ENCODE measurements around the gene CCDC3.

Gene CCDC3

DNA sequence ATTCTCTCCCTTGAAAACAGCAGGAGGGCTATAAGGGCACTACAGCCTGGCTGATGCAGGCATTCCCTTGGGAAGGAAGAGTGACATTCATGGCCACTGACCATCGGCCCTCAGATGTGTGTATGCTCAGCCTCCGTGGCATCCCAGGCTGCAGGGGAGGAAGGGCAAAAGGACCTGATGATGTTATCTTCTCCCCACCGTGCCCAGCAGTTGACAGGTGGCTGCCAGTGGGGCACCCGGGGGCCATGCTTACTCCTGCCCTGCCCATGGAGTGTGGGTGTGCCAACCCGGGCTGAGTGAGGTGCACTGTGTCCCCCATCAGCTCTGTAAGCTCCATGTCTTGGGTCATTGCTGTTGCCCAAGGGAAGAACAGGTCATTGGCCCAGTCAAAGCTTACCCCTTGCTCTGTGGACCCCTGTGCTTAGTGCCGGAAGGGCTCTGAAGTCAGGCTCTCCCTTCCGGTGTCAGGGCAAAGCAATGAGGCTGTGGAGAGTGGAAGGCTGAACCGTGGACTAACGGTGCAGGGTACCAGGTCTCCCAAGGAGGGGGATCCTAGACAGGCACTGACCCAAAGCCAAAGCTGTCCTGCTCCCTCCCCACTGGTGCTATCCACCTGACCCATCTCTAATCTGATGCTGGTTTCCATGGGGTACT is 92.2 kb downstream of the CCDC3 start:
- TF ChIP-seq, protein P1, sequence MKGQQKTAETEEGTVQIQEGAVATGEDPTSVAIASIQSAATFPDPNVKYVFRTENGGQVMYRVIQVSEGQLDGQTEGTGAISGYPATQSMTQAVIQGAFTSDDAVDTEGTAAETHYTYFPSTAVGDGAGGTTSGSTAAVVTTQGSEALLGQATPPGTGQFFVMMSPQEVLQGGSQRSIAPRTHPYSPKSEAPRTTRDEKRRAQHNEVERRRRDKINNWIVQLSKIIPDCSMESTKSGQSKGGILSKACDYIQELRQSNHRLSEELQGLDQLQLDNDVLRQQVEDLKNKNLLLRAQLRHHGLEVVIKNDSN (IDR thresholded peaks at IDR 0.05), result no peak
- TF ChIP-seq EGR1 (IDR thresholded peaks at IDR 0.05) (no peak), CREB1 (IDR thresholded peaks at IDR 0.05; ENCODE audit: low read depth) (no peak), TEAD4 (IDR thresholded peaks at IDR 0.05) (no peak), RAD21 (IDR thresholded peaks at IDR 0.05; ENCODE audit: low read depth) (no peak), YY1 (IDR thresholded peaks at IDR 0.05; ENCODE audit: low read depth) (no peak), CEBPB (IDR thresholded peaks at IDR 0.05) (no peak), NFIC (IDR thresholded peaks at IDR 0.05) (no peak), ZBTB7A (IDR thresholded peaks at IDR 0.05; ENCODE audit: low read depth) (no peak), TCF12 (IDR thresholded peaks at IDR 0.05; ENCODE audit: low read depth) (no peak), EP300 (IDR thresholded peaks at IDR 0.05; ENCODE audit: borderline replicate concordance) (no peak), TAF1 (IDR thresholded peaks at IDR 0.05; ENCODE audit: low read depth) (no peak), FOXM1 (IDR thresholded peaks at IDR 0.05; ENCODE audit: borderline replicate concordance, low read depth) (no peak)
- TF ChIP-seq, protein P2, sequence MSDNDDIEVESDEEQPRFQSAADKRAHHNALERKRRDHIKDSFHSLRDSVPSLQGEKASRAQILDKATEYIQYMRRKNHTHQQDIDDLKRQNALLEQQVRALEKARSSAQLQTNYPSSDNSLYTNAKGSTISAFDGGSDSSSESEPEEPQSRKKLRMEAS (IDR thresholded peaks at IDR 0.05), result no peak
- TF ChIP-seq, protein P3, sequence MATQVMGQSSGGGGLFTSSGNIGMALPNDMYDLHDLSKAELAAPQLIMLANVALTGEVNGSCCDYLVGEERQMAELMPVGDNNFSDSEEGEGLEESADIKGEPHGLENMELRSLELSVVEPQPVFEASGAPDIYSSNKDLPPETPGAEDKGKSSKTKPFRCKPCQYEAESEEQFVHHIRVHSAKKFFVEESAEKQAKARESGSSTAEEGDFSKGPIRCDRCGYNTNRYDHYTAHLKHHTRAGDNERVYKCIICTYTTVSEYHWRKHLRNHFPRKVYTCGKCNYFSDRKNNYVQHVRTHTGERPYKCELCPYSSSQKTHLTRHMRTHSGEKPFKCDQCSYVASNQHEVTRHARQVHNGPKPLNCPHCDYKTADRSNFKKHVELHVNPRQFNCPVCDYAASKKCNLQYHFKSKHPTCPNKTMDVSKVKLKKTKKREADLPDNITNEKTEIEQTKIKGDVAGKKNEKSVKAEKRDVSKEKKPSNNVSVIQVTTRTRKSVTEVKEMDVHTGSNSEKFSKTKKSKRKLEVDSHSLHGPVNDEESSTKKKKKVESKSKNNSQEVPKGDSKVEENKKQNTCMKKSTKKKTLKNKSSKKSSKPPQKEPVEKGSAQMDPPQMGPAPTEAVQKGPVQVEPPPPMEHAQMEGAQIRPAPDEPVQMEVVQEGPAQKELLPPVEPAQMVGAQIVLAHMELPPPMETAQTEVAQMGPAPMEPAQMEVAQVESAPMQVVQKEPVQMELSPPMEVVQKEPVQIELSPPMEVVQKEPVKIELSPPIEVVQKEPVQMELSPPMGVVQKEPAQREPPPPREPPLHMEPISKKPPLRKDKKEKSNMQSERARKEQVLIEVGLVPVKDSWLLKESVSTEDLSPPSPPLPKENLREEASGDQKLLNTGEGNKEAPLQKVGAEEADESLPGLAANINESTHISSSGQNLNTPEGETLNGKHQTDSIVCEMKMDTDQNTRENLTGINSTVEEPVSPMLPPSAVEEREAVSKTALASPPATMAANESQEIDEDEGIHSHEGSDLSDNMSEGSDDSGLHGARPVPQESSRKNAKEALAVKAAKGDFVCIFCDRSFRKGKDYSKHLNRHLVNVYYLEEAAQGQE (IDR thresholded peaks at IDR 0.05; ENCODE audit: low read depth), result no peak

DNA sequence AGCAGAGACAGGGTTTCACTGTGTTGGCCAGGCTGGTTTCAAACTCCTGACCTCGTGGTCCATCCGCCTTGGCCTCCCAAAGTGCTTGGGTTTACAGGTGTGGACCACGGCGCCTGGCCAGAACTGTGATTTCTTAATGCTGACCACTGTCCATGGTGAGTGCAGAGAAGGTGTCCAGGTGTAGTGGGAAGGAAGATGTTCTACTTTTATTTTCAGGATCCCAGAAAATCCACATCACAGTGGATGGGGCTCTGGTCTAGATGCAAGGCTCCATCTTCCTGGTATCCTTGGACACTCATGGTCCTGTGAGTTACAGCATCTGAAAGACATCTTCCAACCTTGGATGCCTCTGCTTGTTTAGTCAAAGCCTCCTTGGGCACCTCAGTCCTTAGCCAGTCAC is 92.7 kb downstream of the CCDC3 start:
- TF ChIP-seq TAF1 (IDR thresholded peaks at IDR 0.05; ENCODE audit: low read depth) (no peak), CEBPB (IDR thresholded peaks at IDR 0.05) (no peak), TCF12 (IDR thresholded peaks at IDR 0.05; ENCODE audit: low read depth) (no peak), TEAD4 (IDR thresholded peaks at IDR 0.05) (no peak), NFIC (IDR thresholded peaks at IDR 0.05) (no peak), EP300 (IDR thresholded peaks at IDR 0.05; ENCODE audit: borderline replicate concordance) (no peak), RAD21 (IDR thresholded peaks at IDR 0.05; ENCODE audit: low read depth) (no peak), ZBTB7A (IDR thresholded peaks at IDR 0.05; ENCODE audit: low read depth) (no peak), EGR1 (IDR thresholded peaks at IDR 0.05) (no peak), CREB1 (IDR thresholded peaks at IDR 0.05; ENCODE audit: low read depth) (no peak), YY1 (IDR thresholded peaks at IDR 0.05; ENCODE audit: low read depth) (no peak), FOXM1 (IDR thresholded peaks at IDR 0.05; ENCODE audit: borderline replicate concordance, low read depth) (no peak)
- TF ChIP-seq, protein P1 (IDR thresholded peaks at IDR 0.05), result no peak
- TF ChIP-seq, protein P2 (IDR thresholded peaks at IDR 0.05), result no peak

DNA sequence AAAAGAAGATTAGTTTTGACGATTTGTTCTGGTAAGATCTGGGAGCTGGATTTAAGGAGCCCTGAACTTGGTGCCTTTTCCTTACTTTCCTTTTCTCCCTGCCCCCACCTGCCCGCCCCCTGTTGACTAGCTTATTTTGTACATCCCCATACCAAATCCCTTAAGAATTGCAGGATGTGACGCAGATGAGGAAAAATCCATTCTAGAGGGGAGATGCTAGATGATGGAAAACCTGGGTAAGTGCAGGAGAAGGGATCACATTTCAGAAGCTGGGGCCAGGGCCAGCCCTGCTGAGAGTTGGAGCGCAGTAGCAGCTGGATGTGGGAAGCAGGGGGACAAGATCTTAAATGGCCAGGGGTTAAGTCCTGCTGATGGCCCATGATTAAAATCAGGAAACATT is 93.9 kb downstream of the CCDC3 start:
- no peak for TF ChIP-seq FOXM1 (IDR thresholded peaks at IDR 0.05; ENCODE audit: borderline replicate concordance, low read depth)
- TF ChIP-seq TEAD4 (IDR thresholded peaks at IDR 0.05), result no peak
- TF ChIP-seq, protein P3 (IDR thresholded peaks at IDR 0.05; ENCODE audit: low read depth), result no peak
- no peak for TF ChIP-seq EP300 (IDR thresholded peaks at IDR 0.05; ENCODE audit: borderline replicate concordance)
- no peak for TF ChIP-seq CREB1 (IDR thresholded peaks at IDR 0.05; ENCODE audit: low read depth)
- TF ChIP-seq ZBTB7A (IDR thresholded peaks at IDR 0.05; ENCODE audit: low read depth), result no peak
- TF ChIP-seq, protein P1 (IDR thresholded peaks at IDR 0.05), result no peak
- TF ChIP-seq NFIC (IDR thresholded peaks at IDR 0.05), result no peak
- TF ChIP-seq RAD21 (IDR thresholded peaks at IDR 0.05; ENCODE audit: low read depth), result no peak
- TF ChIP-seq TCF12 (IDR thresholded peaks at IDR 0.05; ENCODE audit: low read depth), result no peak
- no peak for TF ChIP-seq CEBPB (IDR thresholded peaks at IDR 0.05)
- TF ChIP-seq EGR1 (IDR thresholded peaks at IDR 0.05), result no peak
- no peak for TF ChIP-seq TAF1 (IDR thresholded peaks at IDR 0.05; ENCODE audit: low read depth)
- no peak for TF ChIP-seq YY1 (IDR thresholded peaks at IDR 0.05; ENCODE audit: low read depth)
- TF ChIP-seq, protein P2 (IDR thresholded peaks at IDR 0.05), result no peak

DNA sequence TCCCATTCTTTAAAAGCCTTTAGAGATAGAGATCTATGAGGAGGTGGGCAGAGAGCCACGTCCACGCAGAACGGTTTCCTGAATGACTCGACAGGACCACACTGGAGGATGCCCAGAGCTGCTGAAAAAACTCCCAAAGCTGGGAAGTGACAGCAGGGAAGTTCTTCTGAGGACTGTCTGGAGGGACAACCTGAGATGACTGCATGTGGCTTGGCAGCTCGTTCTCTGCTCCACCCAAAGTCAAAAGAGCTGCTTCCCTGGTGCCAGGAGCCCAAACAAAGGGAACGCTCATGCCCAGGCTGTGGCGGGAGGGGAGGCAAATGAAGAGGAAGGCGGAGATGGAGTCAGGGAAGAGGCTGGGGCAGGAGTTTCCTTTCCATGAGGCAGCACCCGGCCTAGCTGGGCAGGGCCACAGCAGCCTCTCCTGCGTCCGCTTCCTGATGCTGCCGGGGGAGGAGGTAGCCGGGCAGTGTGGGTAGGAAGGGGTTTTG is 95.4 kb downstream of the CCDC3 start:
- TF ChIP-seq EGR1 (IDR thresholded peaks at IDR 0.05) (no peak), YY1 (IDR thresholded peaks at IDR 0.05; ENCODE audit: low read depth) (no peak), FOXM1 (IDR thresholded peaks at IDR 0.05; ENCODE audit: borderline replicate concordance, low read depth) (no peak), ZBTB7A (IDR thresholded peaks at IDR 0.05; ENCODE audit: low read depth) (no peak), TAF1 (IDR thresholded peaks at IDR 0.05; ENCODE audit: low read depth) (no peak), TEAD4 (IDR thresholded peaks at IDR 0.05) (no peak)

All from Ishikawa (cell line).